Stomach (tissue), 9 donors: ENCODE data around the gene IQCN. TPM values are rescaled to one million over a fixed set of nuclear protein-coding genes. Genes with fewer than 3 reads are reported as not detected.
A peak's percentile ranks its signal among the peaks of the same experiment; 100 is the strongest.

ENCODE experiments used
- DNase-seq, 2 donors: peaks; one replicate each; pipeline versions ENCODE4 v3.0.0 to v3.0.0-alpha.2; 2013 to 2019
- H3K27ac ChIP-seq, 5 donors: fragments of 200-600 bp in 4 of 5; sonication (generic) in 4 of 5; one replicate each; pipeline ENCODE4 v1.5.1; 2013 to 2019; ENCODE audit warnings: mild to moderate bottlenecking in 1 of 5, moderate library complexity in 1 of 5
- H3K27me3 ChIP-seq, 3 donors: fragments of 200-600 bp; sonication (generic); one replicate each; pipeline ENCODE4 v1.5.1; 2017 to 2019; ENCODE audit warnings: mixed run types in 1 of 3
- H3K36me3 ChIP-seq, 4 donors: fragments of 200-600 bp; sonication (generic); 1 replicate in 3 of 4; 2 replicates in 1 of 4; pipeline ENCODE4 v1.5.1; 2016 to 2019
- H3K4me1 ChIP-seq, 4 donors: fragments of 200-600 bp; sonication (generic); one replicate each; pipeline ENCODE4 v1.5.1; 2016 to 2019
- H3K4me3 ChIP-seq, 4 donors: fragments of 200-600 bp; sonication (generic) in 3 of 4; one replicate each; pipeline ENCODE4 v1.5.1; 2016 to 2019; ENCODE audit warnings: mild to moderate bottlenecking in 1 of 4
- H3K9me3 ChIP-seq, 4 donors: fragments of 200-600 bp; sonication (generic); one replicate each; pipeline ENCODE4 v1.5.1; 2016 to 2019
- EP300 ChIP-seq: sonication (generic); formaldehyde crosslinking; IDR thresholded peaks from one replicate; pipeline ENCODE4 v1.6.1; 2017; ENCODE audit warnings: antibody characterized with exemption
- POLR2A ChIP-seq, 4 donors: fragments of 450-650 bp; IDR thresholded peaks; one replicate each; pipeline ENCODE4 v1.6.1; 2016; ENCODE audit warnings: antibody characterized with exemption in 4 of 4, control low read depth in 2 of 4, mild to moderate bottlenecking in 1 of 4, moderate library complexity in 1 of 4
- POLR2AphosphoS5 ChIP-seq, 3 donors: sonication (generic); formaldehyde crosslinking; IDR thresholded peaks; one replicate each; pipeline ENCODE4 v1.6.1; 2016; ENCODE audit warnings: antibody characterized with exemption in 3 of 3
- WGBS, 5 donors: extraction: QIAGEN DNeasy Blood & Tissue Kit in 3 of 5; methylation state at CpG; one replicate each; pipeline versions ENCODE4 v1.1.5 to v1.1.7; 2013 to 2018; 5-methylcytosine and 5-hydroxymethylcytosine counted together
- intact Hi-C: fragments of 100-400 bp; cut with DNase I; formaldehyde crosslinking; loops from one replicate; pipeline ENCODE4 v1.15.1; 2023; ENCODE audit warnings: low total_unique reads
- polyA plus RNA-seq, 3 donors: library from polyadenylated mRNA; stranded (reverse); fragments of 200-250 nt; gene quantifications; one replicate each; pipeline ENCODE4 v1.2.3, GENCODE V29; 2013
- total RNA-seq, 5 donors: library from RNA; depleted of rRNA; stranded (reverse); fragments of >200 nt; gene quantifications; one replicate each; pipeline versions ENCODE4 v1.1.0 to v1.2.3, GENCODE V29; 2014 to 2016
- TF ChIP-seq, protein P1 (sequence below), 7 experiments: fragments of 450-650 bp in 4 of 7; fragments of 200-600 bp in 3 of 7; sonication (generic) in 3 of 7; IDR thresholded peaks; one replicate each; pipeline ENCODE4 v1.5.1; 2016 to 2019; ENCODE audit warnings: antibody characterized with exemption in 7 of 7, control low read depth in 2 of 7, mild to moderate bottlenecking in 1 of 7
- donor health status: healthy with polysubstance abuse.
- donor health status: Bipolar disorder and iron deficiency.
- donor health status: healthy.

IQCN gene
- total and polyA plus RNA-seq, 8 donors: 1.4 to 35.7 (median 2.7) TPM; not detected in 1

DNA sequence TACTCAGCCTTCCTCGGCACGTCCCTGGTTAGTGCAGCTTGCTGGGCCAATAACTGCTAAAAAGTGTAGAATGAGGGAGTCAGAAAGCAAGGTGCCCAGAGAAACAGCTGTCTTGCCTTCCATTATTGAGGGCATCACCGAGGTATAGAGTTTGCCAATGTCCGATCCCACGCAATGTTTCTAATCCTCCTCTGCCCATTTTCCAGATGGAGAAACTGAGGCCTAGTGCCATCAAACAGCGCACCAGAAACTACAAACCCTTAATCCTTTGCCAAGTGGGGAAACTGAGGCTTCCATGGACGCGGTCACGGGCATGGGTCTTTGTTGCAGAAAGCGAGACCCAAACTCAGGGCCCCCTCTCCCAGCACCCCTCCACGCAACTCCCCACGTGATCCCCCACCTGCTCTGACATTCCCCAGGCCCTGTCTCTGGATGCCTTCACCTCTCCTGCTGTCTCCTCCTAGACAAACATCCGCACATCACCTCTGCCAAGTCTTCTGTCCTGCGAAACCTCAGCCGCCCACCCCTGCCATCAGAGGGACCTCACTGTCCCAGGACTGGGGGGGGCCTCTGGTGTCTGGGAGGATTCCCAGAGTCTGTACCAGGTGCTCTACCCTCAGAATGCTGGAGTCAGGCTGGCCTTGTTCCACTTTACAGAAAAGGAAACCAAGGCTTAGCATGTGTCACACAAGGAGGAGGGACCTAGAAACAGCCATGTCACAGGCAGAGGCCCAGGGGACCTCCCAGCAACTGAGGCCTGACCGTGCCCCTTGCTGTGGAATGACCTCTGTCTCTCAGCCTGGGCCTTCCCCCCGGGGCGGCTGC is 47.1 kb downstream of the IQCN start:
- Histone ChIP-seq H3K27ac (no peak overlapping the region), H3K36me3 (no peaks in the 10 kb centered on the region), H3K4me1 (peaks cover 10 to 31% (median 27%) of the 10 kb centered on the region in 4 donors), H3K27me3 (peaks cover 5 to 95% (median 43%) of the 10 kb centered on the region in 3 donors), H3K4me3 (no peak overlapping the region), H3K9me3 (no peaks in the 10 kb centered on the region)
- peak in 1 of 2 donors; percentile 48 for DNase-seq
- intact Hi-C loops: no loop called here
- TF ChIP-seq POLR2A (IDR thresholded peaks at IDR 0.05): no peak
- TF ChIP-seq EP300: no peak
- TF ChIP-seq POLR2AphosphoS5 (IDR thresholded peaks at IDR 0.05): no peak
- TF ChIP-seq, protein P1, sequence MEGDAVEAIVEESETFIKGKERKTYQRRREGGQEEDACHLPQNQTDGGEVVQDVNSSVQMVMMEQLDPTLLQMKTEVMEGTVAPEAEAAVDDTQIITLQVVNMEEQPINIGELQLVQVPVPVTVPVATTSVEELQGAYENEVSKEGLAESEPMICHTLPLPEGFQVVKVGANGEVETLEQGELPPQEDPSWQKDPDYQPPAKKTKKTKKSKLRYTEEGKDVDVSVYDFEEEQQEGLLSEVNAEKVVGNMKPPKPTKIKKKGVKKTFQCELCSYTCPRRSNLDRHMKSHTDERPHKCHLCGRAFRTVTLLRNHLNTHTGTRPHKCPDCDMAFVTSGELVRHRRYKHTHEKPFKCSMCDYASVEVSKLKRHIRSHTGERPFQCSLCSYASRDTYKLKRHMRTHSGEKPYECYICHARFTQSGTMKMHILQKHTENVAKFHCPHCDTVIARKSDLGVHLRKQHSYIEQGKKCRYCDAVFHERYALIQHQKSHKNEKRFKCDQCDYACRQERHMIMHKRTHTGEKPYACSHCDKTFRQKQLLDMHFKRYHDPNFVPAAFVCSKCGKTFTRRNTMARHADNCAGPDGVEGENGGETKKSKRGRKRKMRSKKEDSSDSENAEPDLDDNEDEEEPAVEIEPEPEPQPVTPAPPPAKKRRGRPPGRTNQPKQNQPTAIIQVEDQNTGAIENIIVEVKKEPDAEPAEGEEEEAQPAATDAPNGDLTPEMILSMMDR (IDR thresholded peaks at IDR 0.05): no peak
- 80 to 86% (median 83%) methylated on average over 16 to 18 of the region's 18 CpGs for WGBS, 5 donors

DNA sequence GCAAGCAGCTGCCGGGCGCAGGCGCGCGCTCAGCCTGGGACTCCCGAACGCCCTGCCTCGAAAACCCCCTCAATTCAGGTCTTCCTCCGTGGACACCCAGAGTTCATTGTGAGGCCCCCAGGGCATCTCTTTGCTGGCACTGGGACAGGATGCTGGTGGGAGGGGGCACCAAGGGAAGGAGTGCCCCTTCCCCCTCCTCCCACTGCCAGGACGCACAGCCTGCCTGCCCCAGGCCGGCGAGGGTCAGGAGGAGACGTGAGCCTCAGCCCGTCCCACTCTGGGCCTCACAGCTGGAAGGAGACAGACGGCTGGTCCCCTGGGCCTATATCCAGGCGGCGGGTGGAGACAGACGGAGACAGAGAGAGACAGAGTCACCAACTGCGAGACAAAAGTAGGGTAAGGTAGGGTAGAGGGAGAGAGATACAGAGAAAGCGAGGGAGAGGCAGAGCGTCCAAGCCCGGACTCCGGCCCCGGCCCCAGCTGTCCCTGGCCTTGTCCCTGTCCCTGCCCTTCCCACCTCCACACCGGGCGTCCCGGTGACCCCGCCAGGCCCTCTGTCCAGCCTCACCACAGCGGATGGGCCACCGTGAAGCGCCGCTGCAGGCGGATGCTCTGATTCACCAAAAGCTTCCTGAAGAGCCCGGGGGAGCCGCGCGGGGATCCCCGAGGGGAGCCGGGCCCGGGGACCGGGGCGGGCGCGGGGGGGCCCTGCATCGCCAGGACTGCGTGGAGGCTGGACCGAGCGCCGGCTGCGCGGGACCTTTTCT is 48.4 kb downstream of the IQCN start, which contains the start of gene PDE4C:
TSS of gene PDE4C (minus strand) at position 737 of the 767 bp plus-strand sequence. CDS start at position 714, 23 bp downstream.
- H3K9me3 ChIP-seq: no peaks in the 10 kb centered on the region
- 3 to 6% (median 5%) methylated on average over 20 to 51 of the region's 51 CpGs for WGBS, 5 donors
- peaks cover 3 to 95% (median 46%) of the 10 kb centered on the region in 3 donors for H3K27me3 ChIP-seq
- H3K4me1 ChIP-seq: peaks cover 10 to 31% (median 30%) of the 10 kb centered on the region in 4 donors
- intact Hi-C loops: no loop called here
- no peaks in the 10 kb centered on the region for H3K36me3 ChIP-seq
- peak within 1 kb of the TSS in 3 of 4 donors; percentile 38 to 46 (median 43) for H3K4me3 ChIP-seq
- peak within 1 kb of the TSS in 4 of 5 donors; percentile 7 to 58 (median 22) for H3K27ac ChIP-seq
- DNase-seq: peak in 1 of 2 donors; percentile 60
- no peak for TF ChIP-seq POLR2A (IDR thresholded peaks at IDR 0.05)
- TF ChIP-seq, protein P1 (IDR thresholded peaks at IDR 0.05): no peak

DNA sequence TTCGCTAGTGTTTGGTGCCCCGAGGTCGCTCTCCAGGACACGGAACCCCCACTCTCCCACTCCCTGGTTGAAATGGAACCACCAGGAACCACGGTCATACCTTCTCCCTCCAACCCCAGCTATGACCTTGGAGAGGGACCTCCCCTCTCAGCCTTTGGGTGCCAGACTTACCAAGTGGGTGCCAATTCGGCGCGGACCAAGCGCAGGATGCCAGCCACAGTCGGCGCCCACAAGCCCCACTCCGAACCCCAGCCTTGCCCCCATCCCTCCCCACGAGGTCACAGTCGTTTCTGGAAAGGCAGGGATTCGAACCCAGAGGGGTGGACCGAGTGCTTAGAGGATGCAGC is 48.9 kb downstream of the IQCN start:
- intact Hi-C loops: no loop called here
- Histone ChIP-seq H3K4me3 (peak overlapping the region in 3 of 4 donors; percentile 38 to 46 (median 43)), H3K27ac (peak overlapping the region in 4 of 5 donors; percentile 7 to 58 (median 22)), H3K27me3 (peaks cover 3 to 95% (median 51%) of the 10 kb centered on the region in 3 donors), H3K9me3 (no peaks in the 10 kb centered on the region), H3K4me1 (peaks cover 10 to 35% (median 34%) of the 10 kb centered on the region in 4 donors), H3K36me3 (no peaks in the 10 kb centered on the region)
- TF ChIP-seq EP300: no peak
- no peak for TF ChIP-seq POLR2AphosphoS5 (IDR thresholded peaks at IDR 0.05)
- TF ChIP-seq, protein P1 (IDR thresholded peaks at IDR 0.05): no peak
- no peak for TF ChIP-seq POLR2A (IDR thresholded peaks at IDR 0.05)
- WGBS, 5 donors: 2 to 14% (median 9%) methylated on average over 7 to 16 of the region's 16 CpGs
- no peak for DNase-seq
